Measurements from ENCODE around the gene AMIGO1. TPM values are rescaled to one million over a fixed set of nuclear protein-coding genes. Genes with fewer than 3 reads are reported as not detected.

Gene AMIGO1
- total and polyA plus RNA-seq, 2 of the 8 experiments (the other 6 are each of a cell fraction or from before 2014, with no cell fraction given) = 1.5 to 2.7 TPM

Other genes with a start within 250 kb of the AMIGO1 start
- 67.3 and 69.6 TPM in 2 replicates for gene PSRC1, start 226.6 kb downstream of the AMIGO1 start, total RNA-seq (2021; fragmentation: NEBNext Ultra II Directional; extraction: Animal tissue kit (Norgen Biotek cat#: 25700))
- gene PSRC1, start 226.6 kb downstream of the AMIGO1 start, polyA plus RNA-seq (2011; rRNA removed) = 56.1 and 83.3 TPM in 2 replicates
- gene MYBPHL, start 202.7 kb downstream of the AMIGO1 start, total RNA-seq (2021; fragmentation: NEBNext Ultra II Directional; extraction: Animal tissue kit (Norgen Biotek cat#: 25700)) = 0.30 TPM in 1 of 2 replicates, not detected in the other
- 0.24 and 0.58 TPM in 2 replicates for gene MYBPHL, start 202.7 kb downstream of the AMIGO1 start, polyA plus RNA-seq (2011; rRNA removed)
- gene SORT1, start 111.8 kb downstream of the AMIGO1 start, total RNA-seq (2021; fragmentation: NEBNext Ultra II Directional; extraction: Animal tissue kit (Norgen Biotek cat#: 25700)) = 67.4 and 69.6 TPM in 2 replicates
- gene SORT1, start 111.8 kb downstream of the AMIGO1 start, polyA plus RNA-seq (2011; rRNA removed) = 15.3 and 18.7 TPM in 2 replicates
- 147 and 166 TPM in 2 replicates for gene PSMA5, start 83.3 kb downstream of the AMIGO1 start, total RNA-seq (2021; fragmentation: NEBNext Ultra II Directional; extraction: Animal tissue kit (Norgen Biotek cat#: 25700))
- 73.3 and 140 TPM in 2 replicates for gene PSMA5, start 83.3 kb downstream of the AMIGO1 start, polyA plus RNA-seq (2011; rRNA removed)
- gene SYPL2, start 43.2 kb downstream of the AMIGO1 start, total RNA-seq (2021; fragmentation: NEBNext Ultra II Directional; extraction: Animal tissue kit (Norgen Biotek cat#: 25700)) = 1.5 and 1.7 TPM in 2 replicates
- 1.5 and 1.6 TPM in 2 replicates for gene SYPL2, start 43.2 kb downstream of the AMIGO1 start, polyA plus RNA-seq (2011; rRNA removed)
- 9.3 and 9.8 TPM in 2 replicates for gene ATXN7L2, start 25.8 kb downstream of the AMIGO1 start, total RNA-seq (2021; fragmentation: NEBNext Ultra II Directional; extraction: Animal tissue kit (Norgen Biotek cat#: 25700))
- 8.1 and 12.3 TPM in 2 replicates for gene ATXN7L2, start 25.8 kb downstream of the AMIGO1 start, polyA plus RNA-seq (2011; rRNA removed)
- 3.6 and 4.3 TPM in 2 replicates for gene CYB561D1, start 15.6 kb downstream of the AMIGO1 start, total RNA-seq (2021; fragmentation: NEBNext Ultra II Directional; extraction: Animal tissue kit (Norgen Biotek cat#: 25700))
- gene CYB561D1, start 15.6 kb downstream of the AMIGO1 start, polyA plus RNA-seq (2011; rRNA removed) = 3.8 and 6.8 TPM in 2 replicates
- 0.15 and 0.41 TPM in 2 replicates for gene GPR61, start 30.1 kb upstream of the AMIGO1 start, total RNA-seq (2021; fragmentation: NEBNext Ultra II Directional; extraction: Animal tissue kit (Norgen Biotek cat#: 25700))
- 0.53 and 0.63 TPM in 2 replicates for gene GPR61, start 30.1 kb upstream of the AMIGO1 start, polyA plus RNA-seq (2011; rRNA removed)
- gene GNAI3, start 38.9 kb upstream of the AMIGO1 start, total RNA-seq (2021; fragmentation: NEBNext Ultra II Directional; extraction: Animal tissue kit (Norgen Biotek cat#: 25700)) = 9.2 and 9.8 TPM in 2 replicates
- 1.9 and 4.0 TPM in 2 replicates for gene GNAI3, start 38.9 kb upstream of the AMIGO1 start, polyA plus RNA-seq (2011; rRNA removed)
- not detected in 2 replicates for gene GNAT2, start 109.9 kb upstream of the AMIGO1 start, total RNA-seq (2021; fragmentation: NEBNext Ultra II Directional; extraction: Animal tissue kit (Norgen Biotek cat#: 25700))
- gene GNAT2, start 109.9 kb upstream of the AMIGO1 start, polyA plus RNA-seq (2011; rRNA removed) = 0.05 and 0.14 TPM in 2 replicates
- 67.7 and 69.4 TPM in 2 replicates for gene AMPD2, start 110.1 kb upstream of the AMIGO1 start, total RNA-seq (2021; fragmentation: NEBNext Ultra II Directional; extraction: Animal tissue kit (Norgen Biotek cat#: 25700))
- 37.2 and 52.8 TPM in 2 replicates for gene AMPD2, start 110.1 kb upstream of the AMIGO1 start, polyA plus RNA-seq (2011; rRNA removed)
- 11.3 and 18.7 TPM in 2 replicates for gene GSTM4, start 146.4 kb upstream of the AMIGO1 start, total RNA-seq (2021; fragmentation: NEBNext Ultra II Directional; extraction: Animal tissue kit (Norgen Biotek cat#: 25700))
- 24.0 and 31.4 TPM in 2 replicates for gene GSTM4, start 146.4 kb upstream of the AMIGO1 start, polyA plus RNA-seq (2011; rRNA removed)
- 9.6 and 12.2 TPM in 2 replicates for gene GSTM2, start 158.3 kb upstream of the AMIGO1 start, total RNA-seq (2021; fragmentation: NEBNext Ultra II Directional; extraction: Animal tissue kit (Norgen Biotek cat#: 25700))
- gene GSTM2, start 158.3 kb upstream of the AMIGO1 start, polyA plus RNA-seq (2011; rRNA removed) = 20.7 and 23.1 TPM in 2 replicates
- 16.5 and 16.7 TPM in 2 replicates for gene GSTM1, start 178.1 kb upstream of the AMIGO1 start, total RNA-seq (2021; fragmentation: NEBNext Ultra II Directional; extraction: Animal tissue kit (Norgen Biotek cat#: 25700))
- gene GSTM1, start 178.1 kb upstream of the AMIGO1 start, polyA plus RNA-seq (2011; rRNA removed) = 38.8 and 42.5 TPM in 2 replicates
- gene GSTM5, start 202.5 kb upstream of the AMIGO1 start, total RNA-seq (2021; fragmentation: NEBNext Ultra II Directional; extraction: Animal tissue kit (Norgen Biotek cat#: 25700)) = 0.24 and 0.25 TPM in 2 replicates
- gene GSTM5, start 202.5 kb upstream of the AMIGO1 start, polyA plus RNA-seq (2011; rRNA removed) = 0.64 and 0.89 TPM in 2 replicates
- 2.2 and 4.3 TPM in 2 replicates for gene GSTM3, start 231.3 kb upstream of the AMIGO1 start, total RNA-seq (2021; fragmentation: NEBNext Ultra II Directional; extraction: Animal tissue kit (Norgen Biotek cat#: 25700))
- gene GSTM3, start 231.3 kb upstream of the AMIGO1 start, polyA plus RNA-seq (2011; rRNA removed) = 3.0 and 5.1 TPM in 2 replicates